Activated T-cell treated with anti-CD3 and anti-CD28 coated beads for 24 hours (primary cell): ENCODE data around the gene TMEM255B.

Source experiments
- DNase-seq: peaks from one replicate; pipeline ENCODE4 v3.0.0-alpha.2; 2020; ENCODE audit warnings: low read depth

TMEM255B gene

DNA sequence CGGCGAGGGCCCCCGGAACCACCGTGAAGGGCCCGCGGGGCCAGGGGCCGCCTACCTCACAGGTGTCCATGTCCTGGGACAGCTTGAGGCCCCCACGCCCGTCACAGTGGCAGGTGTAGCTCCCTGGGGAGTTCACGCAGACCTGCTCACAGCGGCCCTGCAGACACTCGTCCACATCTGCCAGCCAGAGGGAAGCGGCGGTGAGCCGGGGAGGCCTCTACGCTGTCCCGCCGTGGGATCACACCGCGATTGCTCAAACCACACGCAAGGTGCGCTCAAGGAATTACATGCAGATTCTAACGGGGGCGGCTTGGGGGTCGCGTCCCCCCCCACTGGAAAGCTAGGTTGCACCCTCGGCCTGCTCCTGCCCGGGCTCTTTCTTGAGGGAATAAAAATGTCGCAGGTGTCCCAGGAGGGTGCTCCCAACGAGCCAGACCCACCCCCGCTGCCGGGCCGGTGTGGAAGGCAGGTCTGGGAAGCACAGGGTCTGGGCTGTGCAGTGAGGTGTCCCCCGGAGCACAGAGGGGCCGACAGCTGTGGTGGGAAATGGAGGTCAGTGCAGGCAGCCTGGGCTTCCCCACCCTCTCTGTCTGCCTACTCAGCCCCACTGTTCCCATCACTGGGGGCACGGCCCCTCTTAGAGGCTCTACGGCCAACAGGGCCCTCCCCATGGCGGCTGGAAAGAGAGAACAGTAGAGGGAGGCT lies 75.6 kb downstream of the TMEM255B start:
- DNase-seq: no peak

GRCh38 chr13:113835461-113836270 lies 76.6 kb downstream of the TMEM255B start:
- DNase-seq: no peak

DNA sequence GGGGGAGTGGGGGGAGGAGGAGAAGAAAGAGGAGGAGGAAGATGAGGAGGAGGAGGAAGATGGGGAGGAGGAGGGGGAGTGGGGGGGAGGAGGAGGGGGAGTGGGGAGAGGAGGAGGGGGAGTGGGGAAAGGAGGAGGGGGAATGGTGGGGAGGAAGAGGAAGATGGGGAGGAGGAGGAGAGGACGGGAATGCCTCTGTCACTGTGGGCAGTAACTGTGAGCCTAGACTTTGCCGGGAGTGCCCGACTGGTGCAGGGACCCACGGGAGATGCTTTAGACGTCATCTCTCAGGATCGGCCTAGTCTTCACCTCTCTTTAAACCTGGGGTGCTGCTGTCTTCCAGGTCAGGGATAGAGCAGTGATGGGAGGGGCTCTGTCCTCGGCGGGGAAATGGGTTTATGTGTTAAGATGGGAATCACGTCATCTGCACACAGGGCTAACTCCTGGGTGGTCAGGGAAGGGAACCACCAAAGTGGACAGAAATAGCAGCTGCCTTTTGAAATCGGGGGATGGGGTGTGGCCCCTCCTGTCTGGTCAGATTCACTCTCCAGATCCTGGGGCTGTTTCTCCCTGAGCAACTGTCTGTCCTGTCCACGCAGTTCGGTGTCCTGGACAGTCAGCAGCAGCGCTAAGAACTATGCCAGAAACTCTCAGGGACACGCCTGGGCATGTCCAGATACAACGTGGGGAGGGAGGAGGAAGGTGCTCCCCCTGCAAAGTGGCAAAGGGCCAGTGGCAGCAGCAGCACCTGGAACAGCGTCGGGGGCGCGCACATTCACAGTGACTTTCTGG lies 77.9 kb downstream of the TMEM255B start:
- DNase-seq: no peak

GRCh38 chr13:113837560-113838355 lies 78.7 kb downstream of the TMEM255B start:
- DNase-seq: no peak

DNA sequence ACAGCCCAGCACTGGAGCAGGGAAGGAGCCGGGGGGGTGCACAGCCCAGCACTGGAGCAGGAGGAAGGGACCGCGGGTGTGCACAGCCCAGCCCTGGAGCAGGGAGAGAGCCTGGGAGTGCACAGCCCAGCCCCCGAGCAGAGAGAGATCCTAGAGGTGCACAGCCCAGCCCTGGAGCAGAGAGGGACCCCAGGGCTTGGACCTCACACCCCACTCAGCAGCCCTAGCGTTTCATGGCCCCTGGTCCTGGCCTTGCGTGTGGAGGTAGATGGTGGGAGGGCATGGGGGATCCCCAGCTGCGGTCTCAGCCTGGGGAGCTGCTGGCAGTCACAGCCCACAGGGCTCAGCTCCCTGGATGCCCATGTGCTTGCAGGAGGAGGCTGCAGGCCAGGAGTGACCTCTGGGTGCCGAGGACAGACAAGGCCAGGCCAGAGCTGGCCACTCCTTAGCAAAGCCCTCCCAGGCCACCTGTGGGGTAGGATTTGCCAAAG lies 79.7 kb downstream of the TMEM255B start:
- DNase-seq: no peak

DNA sequence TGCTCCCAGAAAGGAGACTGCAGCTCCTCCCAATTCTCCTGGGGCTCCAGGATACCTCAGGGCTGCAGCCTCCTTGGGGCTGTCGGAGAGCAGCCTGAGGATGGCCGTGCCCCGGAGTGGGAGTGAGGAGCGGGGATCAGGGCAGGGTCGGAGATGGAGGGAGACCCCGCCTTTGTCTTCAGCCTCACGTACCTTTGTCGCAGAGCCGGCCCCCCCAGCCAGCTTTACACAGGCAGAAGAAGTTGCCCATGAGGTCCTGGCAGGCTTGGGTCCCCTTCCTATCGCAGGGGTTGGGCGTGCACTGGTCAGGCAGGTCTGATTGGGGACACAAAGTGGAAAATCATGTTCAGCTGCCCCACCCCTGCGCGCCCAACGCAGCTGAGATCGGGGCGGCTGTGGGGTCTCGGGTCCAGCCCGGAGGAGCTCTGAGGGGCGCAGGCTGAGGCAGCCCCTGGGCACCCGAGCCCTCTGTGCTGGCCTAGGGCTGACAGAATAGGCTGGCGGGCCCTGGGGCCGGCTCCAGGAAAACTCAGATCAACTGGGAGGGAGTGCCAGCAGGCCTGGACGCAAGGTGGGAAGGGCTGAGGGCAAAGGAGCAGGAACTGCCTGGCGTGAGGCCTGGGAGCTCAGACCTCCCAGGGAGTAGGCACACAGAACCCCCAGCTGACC lies 80.6 kb downstream of the TMEM255B start:
- DNase-seq: no peak

DNA sequence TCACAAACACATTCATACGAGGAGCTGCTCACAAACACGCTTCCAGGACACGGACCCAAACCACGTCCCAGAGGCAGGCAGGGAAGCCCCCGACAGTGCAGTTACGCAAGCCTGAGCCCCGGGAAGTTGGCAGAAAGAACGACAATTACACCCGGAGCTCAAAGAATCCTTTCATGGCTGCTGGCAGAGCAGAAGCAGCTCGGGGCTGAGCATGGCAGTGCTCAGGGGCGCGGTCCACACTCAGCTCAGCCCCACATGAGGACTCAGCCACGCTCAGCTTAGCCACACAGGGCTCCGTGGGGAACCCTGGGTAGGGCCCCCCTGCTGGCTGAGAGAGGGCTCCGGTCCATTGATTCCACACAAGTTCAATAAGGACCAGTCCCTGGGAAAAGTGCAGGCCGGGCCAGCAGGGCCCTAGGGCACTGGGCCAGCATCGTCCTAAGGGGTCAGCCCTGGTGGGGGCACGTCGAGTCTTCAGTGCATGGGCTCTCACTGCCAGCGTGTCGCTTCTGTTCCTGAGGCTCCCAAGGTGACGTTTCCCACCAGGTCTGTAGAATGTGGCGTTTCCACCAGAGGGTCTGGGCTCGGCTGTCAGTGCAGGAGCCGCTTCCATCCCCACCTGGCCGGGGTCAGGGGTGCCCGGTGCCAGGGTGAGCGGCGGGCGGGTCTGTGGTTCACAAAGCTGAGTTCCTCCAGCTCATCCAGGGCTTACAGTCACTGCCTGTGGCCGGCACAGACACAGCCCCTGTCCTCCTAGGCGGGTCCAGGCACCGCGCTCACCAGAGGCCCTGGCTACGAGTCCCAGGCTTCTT lies 81.7 kb downstream of the TMEM255B start:
- DNase-seq: no peak

DNA sequence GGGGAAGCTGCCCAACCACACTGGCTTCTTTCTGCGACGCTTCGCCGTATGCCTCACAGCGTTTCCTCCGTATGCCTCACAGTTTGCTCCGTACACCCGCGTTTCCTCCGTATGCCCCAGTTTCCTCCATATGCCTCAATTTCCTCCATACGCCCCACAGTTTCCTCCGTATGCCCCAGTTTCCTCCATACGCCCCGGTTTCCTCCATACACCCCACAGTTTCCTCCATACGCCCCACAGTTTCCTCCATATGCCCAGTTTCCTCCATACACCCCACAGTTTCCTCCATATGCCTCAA lies 82.3 kb downstream of the TMEM255B start:
- no peak for DNase-seq

GRCh38 chr13:113842336-113843062 lies 83.5 kb downstream of the TMEM255B start:
- no peak for DNase-seq

DNA sequence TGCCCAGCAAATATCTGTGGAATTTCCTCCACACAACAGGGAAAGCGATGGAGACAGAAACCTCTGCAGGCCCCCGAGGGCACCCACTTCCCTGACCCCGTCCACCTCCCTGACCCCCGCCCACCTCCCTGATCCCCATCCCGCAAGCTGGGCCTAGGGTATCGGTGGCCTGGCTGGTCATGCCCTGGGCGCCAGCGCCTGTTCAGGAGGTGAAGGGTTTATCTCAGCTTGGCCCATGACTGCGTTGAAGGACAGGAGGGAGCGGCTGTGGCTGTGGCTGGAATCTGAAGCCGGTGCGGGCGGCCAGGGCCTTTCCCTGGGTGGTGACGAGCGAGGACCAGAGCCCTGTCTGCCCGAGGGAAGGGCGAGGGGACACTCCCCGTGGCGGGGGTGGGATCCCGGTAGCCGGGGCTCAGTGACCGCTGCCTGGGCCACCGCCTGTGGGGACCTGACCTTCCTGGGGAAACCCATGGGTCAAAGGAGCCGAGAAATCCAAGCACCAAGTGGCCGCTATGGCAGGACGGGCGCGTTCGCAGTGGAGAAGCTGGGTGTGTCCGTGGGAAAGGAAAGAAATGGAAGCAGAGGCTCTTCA lies 84.1 kb downstream of the TMEM255B start:
- DNase-seq: no peak

GRCh38 chr13:113843864-113844556 lies 85.0 kb downstream of the TMEM255B start:
- no peak for DNase-seq

DNA sequence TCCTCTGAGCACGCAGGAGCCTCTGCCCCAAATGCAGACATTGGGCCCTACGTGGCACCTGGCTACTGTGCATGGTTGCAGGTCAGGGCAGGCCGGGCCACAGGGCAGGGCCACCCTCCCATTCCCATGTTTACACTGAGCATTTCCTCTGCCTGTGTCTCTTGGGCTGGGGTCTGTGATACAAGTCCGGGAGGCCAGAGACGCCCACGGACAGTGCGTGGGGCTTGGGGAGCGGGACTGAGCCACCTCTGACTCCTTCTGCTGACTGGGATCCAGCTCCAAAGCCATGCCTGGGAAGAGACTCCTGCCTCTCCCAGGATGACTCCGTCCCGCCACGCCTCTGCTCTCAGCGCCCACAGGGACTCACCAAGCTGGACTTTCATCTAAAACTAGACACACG lies 86.0 kb downstream of the TMEM255B start:
- no peak for DNase-seq

GRCh38 chr13:113845723-113846635 lies 87.0 kb downstream of the TMEM255B start:
- DNase-seq: no peak

GRCh38 chr13:113846636-113847318 lies 87.8 kb downstream of the TMEM255B start:
- DNase-seq: no peak

- no peak for DNase-seq
Observed at GRCh38 chr13:113848020-113848419, 89.0 kb downstream of the TMEM255B start.

- no peak for DNase-seq
Observed at GRCh38 chr13:113848431-113849260, 89.6 kb downstream of the TMEM255B start.
